HG03280 (cell line): ENCODE measurements around the gene GSDME.

Experiments used
- ATAC-seq: cut with Tn5 transposase; IDR thresholded peaks from one replicate; pipeline ENCODE4 v1.9.1; 2021; ENCODE audit warnings: mild to moderate bottlenecking, moderate library complexity; ENCODE audit not compliant: unreplicated experiment

The GSDME gene

GRCh38 chr7:24659505-24659904, 97.8 kb downstream of the GSDME start:
- ATAC-seq, result peak; percentile 57

GRCh38 chr7:24657980-24658379, 99.3 kb downstream of the GSDME start:
- no peak for ATAC-seq

GRCh38 chr7:24656608-24657007, 100.7 kb downstream of the GSDME start:
- ATAC-seq, result no peak

- no peak for ATAC-seq
These were observed 103.0 kb downstream of the GSDME start for GRCh38 chr7:24654305-24654704.

GRCh38 chr7:24653316-24654085, 103.8 kb downstream of the GSDME start:
- ATAC-seq, result no peak

GRCh38 chr7:24652251-24652939, 104.9 kb downstream of the GSDME start:
- no peak for ATAC-seq
